Endothelial cell of hepatic sinusoid (primary cell): ENCODE results near the gene KRT9.
"Not testable (repeated sequence)": the region's sequence is repeated elsewhere in the genome, so short reads cannot be mapped to it uniquely, and the experiment has no call there.

Experiments
- in situ Hi-C: cut with HindIII; loops from 2 replicates; pipeline ENCODE4 v1.10.0; 2017; ENCODE audit warnings: low sequenced_read_pairs

The KRT9 gene

DNA sequence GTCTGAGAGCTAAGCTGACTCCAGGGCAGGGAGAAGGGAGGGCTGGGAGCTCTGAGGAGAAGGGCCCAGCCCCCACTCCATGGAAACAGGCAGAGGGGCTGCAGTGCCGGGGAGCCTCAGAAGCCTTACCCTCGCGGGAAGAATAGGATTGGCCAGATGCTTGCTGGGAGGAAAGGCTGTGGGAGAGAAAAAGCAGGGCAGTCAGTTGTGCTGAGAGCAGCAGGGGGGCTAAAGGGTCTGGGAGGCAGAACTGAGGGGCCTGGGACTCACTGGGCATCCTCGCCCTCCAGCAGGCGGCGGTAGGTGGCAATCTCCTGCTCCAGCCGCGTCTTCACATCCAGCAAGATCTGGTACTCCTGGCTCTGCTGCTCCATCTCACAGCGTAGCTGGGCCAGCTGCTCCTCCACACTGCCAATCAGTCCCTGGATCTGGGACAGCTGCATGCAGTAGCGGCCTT lies 38.2 kb upstream of the KRT9 start:
- in situ Hi-C loops = not testable (repeated sequence)

GRCh38 chr17:41606930-41607329 lies 35.1 kb upstream of the KRT9 start:
- in situ Hi-C loops = not testable (repeated sequence)

GRCh38 chr17:41602524-41602923 lies 30.7 kb upstream of the KRT9 start:
- in situ Hi-C loops = no loop called here

DNA sequence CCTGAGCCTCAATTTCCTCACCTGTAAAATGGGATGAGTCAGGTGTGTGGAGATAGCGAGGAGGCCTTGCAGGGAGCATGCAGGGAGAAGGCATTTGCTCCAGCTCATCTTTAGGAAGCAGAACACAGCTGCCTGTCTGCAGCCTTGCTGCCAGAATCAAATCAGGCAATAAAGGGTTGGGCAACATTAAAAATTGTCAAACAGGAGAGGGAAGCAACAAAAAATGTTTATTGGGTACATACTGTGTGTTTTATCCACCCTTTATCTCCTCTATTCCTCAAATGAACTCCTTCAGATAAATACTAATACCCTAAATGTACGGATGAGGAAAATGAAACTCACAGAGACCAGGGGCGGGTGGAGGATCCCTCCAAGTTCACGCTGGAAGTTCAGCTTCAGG lies 28.5 kb upstream of the KRT9 start:
- in situ Hi-C loops = no loop called here

DNA sequence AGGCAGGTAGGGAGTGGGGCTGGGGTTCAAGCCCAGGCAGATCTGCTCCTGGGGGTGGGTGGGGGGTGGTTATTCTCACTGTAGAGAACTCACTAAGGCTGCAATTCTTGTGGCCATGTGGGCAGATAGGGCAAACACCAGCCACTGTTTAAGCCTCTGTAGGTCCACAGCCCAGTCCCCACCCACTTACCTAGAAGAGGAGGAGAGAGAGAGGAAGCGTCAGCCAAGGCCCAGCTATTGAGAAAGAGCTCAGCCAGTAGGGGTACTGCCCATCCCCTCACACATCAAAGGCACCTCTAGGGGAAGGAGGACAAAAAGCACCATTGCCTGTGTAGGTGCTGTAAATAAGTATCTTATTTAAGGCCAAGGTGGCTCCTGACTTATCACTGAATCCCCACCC lies 27.8 kb upstream of the KRT9 start:
- in situ Hi-C loops = no loop called here

GRCh38 chr17:41595585-41595984 lies 23.7 kb upstream of the KRT9 start:
- in situ Hi-C loops = no loop called here

GRCh38 chr17:41594363-41594915 lies 22.6 kb upstream of the KRT9 start:
- in situ Hi-C loops = no loop called here

DNA sequence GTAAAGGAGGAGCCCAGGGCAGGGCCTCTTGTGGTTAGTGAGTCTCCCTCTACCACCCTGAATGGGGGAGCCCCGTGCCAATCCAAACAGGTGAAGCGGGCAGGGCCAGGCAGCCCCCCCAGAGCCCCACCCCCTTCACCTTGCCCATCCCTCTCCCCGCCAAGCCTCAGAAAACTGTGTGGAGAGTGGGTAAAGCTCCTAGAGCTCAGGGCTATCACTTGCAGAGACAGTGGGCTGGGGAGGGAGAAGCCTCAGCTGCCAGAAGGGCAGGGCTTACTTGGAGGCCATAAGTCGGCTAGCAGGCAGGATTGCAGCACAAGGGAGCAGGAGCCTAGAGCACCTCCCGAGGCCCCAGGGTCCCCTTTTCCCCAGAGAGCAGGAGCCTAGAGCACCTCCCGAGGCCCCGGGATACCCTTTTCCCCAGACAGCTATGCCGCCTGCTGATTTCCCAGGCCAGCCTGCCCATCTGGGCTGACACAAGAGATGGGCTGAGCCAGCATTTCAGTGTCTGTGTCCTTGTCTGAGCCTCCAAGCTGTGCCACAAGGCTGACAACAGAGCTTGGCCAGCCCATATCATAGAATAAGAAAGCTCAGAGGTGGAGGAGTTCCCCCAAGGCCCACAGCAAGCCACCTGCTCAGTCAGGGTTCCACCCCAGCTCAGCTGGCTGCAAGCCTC lies 21.6 kb upstream of the KRT9 start:
- in situ Hi-C loops = no loop called here

DNA sequence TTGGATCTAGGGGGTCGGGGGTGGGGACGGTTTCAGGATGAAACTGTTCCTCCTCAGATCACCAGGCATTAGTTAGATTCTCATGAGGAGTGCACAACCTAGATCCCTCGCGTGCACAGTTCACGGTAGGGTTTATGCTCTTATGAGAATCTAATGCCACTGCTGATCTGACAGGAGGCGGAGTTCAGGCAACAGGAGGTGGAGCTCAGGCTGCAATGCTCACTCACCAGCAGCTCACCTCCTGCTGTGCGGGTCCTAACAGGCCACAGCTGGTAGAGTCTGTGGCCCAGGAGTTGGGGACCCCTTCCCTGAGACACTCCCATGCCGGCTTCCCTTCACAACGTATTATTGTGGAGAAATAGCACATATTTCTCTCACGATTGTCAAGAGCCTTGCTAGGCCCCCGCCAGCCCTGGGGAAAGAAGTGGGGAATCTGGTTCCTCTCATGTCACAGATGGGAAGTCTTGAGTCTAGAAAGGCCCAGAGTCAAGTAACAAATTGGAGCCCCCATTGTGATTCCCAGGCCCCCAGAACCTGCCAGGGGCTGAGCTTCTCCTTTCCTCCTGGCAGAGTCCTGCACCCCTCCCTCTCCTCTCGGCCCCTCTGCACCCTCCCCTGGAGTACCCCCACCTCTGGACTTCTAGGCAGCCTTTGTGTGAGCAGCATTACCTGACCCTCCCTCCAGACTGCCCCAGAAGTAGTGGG lies 20.9 kb upstream of the KRT9 start:
- in situ Hi-C loops = no loop called here

DNA sequence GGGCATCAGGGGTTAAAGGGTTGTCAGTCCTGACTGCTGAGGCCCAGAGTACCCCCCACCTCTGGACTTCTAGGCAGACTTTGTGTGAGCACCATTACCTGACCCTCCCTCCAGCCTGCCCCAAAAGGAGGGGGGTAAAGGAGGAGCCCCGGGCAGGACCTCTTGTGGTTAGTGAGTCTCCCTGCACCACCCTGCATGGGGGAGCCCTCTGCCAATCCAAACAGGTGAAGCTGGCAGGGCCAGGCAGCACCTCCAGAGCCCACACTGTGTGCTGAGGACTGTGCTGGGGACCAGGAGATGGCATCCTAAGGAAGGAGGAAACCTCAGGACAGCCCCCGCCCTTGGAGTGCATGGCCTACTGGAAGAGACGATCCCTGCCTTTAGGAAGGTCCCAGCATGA lies 17.4 kb upstream of the KRT9 start:
- in situ Hi-C loops = no loop called here

DNA sequence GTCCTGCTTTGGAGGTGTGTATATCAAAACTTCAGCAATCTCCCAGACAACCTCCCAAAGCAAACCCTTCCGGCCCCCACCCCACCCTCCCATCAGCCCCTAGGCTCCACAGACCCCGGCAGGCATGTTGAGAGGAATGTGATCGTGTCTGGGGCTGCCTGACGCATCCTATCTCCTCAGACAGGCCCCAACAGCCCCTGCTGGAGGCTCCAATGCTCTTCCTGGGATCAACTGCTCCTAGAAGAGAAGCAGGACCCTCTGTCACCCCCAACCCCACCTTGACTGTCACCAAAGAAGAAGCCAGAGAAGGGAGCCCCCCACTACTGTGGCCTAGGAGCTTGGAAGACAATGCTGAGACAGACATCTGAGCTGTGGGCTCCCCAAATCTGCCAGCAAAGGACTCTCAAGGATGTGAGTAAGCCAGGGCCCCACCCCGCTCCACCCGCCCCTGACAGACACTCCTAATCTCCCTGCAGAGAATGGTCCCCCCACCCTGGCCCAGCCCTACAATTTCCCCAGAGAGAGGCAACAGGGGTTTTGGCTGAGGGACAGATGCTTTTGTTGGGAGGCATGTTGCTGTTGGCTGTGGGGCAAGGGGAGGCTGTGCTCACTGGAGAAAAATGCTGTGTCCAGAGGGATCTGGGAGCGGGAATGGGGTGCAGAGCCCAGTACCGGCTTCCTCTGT lies 16.4 kb upstream of the KRT9 start:
- in situ Hi-C loops = no loop called here

GRCh38 chr17:41586863-41587495 lies 15.1 kb upstream of the KRT9 start, which contains the start of gene KRT14:
Gene KRT14, minus strand, starts transcription at chr17:41586895. Its CDS starts 61 bp downstream, at chr17:41586834.
- in situ Hi-C loops = no loop called here

- in situ Hi-C loops = no loop called here
Measured at GRCh38 chr17:41585301-41586056, 13.6 kb upstream of the KRT9 start.

DNA sequence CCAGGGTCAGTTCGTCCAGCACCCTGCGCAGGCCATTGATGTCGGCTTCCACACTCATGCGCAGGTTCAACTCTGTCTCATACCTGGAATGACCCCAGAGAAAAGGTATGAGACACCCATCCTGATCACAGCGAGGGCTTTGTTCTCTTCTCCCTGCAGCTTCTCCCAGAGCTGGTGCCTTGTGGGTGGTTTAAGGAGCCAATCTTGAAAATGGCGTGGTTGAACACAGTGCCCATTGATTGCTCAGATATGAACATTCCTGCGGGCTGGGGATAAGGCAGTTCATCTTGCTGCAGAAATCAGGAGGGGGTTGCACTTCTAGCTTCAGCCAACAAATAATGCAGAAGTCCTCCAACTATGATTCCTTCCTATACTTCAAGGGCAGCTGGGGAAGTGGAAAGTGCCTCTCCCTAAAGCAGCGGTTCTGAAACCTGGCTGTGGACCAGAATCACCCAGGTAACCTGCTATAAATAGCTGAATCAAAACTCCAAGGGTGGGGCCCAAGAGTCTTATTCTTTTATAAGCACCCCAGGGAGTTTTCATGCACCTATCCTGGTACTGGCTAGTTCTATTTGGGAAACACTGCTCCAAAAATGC lies 12.6 kb upstream of the KRT9 start:
- in situ Hi-C loops = not testable (repeated sequence)

DNA sequence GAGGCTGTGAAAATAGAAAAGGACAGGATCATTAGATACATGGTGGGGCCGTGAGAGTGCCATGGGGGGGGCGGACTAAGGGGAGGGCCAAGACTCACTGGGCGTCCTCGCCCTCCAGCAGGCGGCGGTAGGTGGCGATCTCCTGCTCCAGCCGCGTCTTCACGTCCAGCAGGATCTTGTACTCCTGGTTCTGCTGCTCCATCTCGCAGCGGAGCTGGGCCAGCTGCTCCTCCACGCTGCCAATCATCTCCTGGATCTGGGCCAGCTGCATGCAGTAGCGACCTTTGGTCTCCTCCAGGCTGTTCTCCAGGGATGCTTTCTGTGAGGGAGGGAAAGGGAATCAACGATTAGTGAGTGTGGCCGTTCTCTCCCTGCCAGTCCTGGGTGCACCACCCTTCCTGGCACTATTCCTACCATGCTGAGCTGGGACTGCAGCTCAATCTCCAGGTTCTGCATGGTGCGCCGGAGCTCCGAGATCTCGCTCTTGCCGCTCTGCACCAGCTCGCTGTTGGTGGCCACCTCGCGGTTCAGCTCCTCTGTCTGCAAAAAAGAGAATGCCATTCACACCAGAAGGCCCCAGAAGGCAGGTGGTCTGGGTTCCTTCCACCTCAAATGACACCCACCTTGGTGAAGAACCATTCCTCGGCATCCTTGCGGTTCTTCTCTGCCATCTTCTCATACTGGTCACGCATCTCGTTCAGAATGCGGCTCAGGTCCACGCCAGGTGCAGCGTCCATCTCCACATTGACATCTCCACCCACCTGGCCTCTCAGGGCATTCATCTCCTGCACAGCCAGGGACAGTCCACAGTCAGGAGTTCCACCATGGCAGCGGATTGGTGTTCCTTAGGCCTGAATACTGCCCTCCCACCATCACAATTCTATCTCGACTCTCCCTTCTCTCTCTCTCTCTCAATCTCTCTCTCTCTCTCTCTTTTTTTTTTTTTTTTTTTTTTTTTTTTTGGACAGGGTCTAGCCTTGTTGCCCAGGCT lies 11.6 kb upstream of the KRT9 start:
- in situ Hi-C loops = no loop called here

GRCh38 chr17:41582061-41582968 lies 10.5 kb upstream of the KRT9 start:
- in situ Hi-C loops = not testable (repeated sequence)

GRCh38 chr17:41581366-41582060 lies 9.7 kb upstream of the KRT9 start:
- in situ Hi-C loops = no loop called here
